ENCODE measurements around the gene GRK4.
A peak's percentile ranks its signal among the peaks of the same experiment; 100 is the strongest.

GRK4 gene

GRCh38 chr4:3070709-3071500 is 107.5 kb downstream of the GRK4 start:
- no peak for DNase-seq (ENCODE audit: low read depth in 2 of 2)

- no peak for DNase-seq (ENCODE audit: low read depth in 2 of 2)
Observed at GRCh38 chr4:3071811-3072210, 108.4 kb downstream of the GRK4 start.

- peak in 1 of 2 donors; percentile 6 for DNase-seq (ENCODE audit: low read depth in 2 of 2)
Observed at GRCh38 chr4:3073158-3074077, 110.0 kb downstream of the GRK4 start.

- DNase-seq (ENCODE audit: low read depth in 2 of 2), result peak; percentile 93
Observed at GRCh38 chr4:3074078-3074845, 110.9 kb downstream of the GRK4 start, which contains the start of the genes HTT and HTT-AS. TSS of gene HTT (plus strand) at chr4:3074681. CDS start at chr4:3074826, 145 bp downstream. TSS of gene HTT-AS (minus strand) at chr4:3074538.

- DNase-seq (ENCODE audit: low read depth in 2 of 2), result peak; percentile 7 to 43
Observed at GRCh38 chr4:3074846-3075651, 111.7 kb downstream of the GRK4 start.

GRCh38 chr4:3075652-3075981 is 112.2 kb downstream of the GRK4 start:
- DNase-seq (ENCODE audit: low read depth in 2 of 2), result no peak

GRCh38 chr4:3077796-3078195 is 114.4 kb downstream of the GRK4 start:
- DNase-seq (ENCODE audit: low read depth in 2 of 2), result no peak

GRCh38 chr4:3079694-3080123 is 116.3 kb downstream of the GRK4 start:
- DNase-seq (ENCODE audit: low read depth in 2 of 2), result no peak

GRCh38 chr4:3082925-3083515 is 119.6 kb downstream of the GRK4 start:
- no peak for DNase-seq (ENCODE audit: low read depth in 2 of 2)

- no peak for DNase-seq (ENCODE audit: low read depth in 2 of 2)
Observed at GRCh38 chr4:3083732-3084131, 120.4 kb downstream of the GRK4 start.

- no peak for DNase-seq (ENCODE audit: low read depth in 2 of 2)
Observed at GRCh38 chr4:3085948-3086670, 122.7 kb downstream of the GRK4 start.

- no peak for DNase-seq (ENCODE audit: low read depth in 2 of 2)
Observed at GRCh38 chr4:3087115-3087797, 123.9 kb downstream of the GRK4 start.

Data from stimulated activated CD8-positive, alpha-beta memory T cell treated with anti-CD3 and anti-CD28 coated beads, Interleukin-7, amount 100 ng/mL, for 4 hours (primary cell).